Natural killer cell treated with Interleukin-12 subunit alpha and Interleukin-12 subunit beta and Interleukin-15 and Interleukin-18, amount 100 ng/mL, for 72 hours (primary cell): ENCODE data around the gene MFSD6. TPM values are rescaled to one million over a fixed set of nuclear protein-coding genes. Genes with fewer than 3 reads are reported as not detected.

Experiments used
- ATAC-seq, 2 donors: fragments of 150-1000 bp; cut with Tn5 transposase in 1 of 2; sonication (Bioruptor Pico), chemical (Tn5 transposase) in 1 of 2; 2 replicates each; pipeline ENCODE4 v1.10.0; 2021
- DNase-seq: peaks from one replicate; pipeline ENCODE4 v3.0.0; 2022; ENCODE audit warnings: low spot score
- H3K27ac Mint-ChIP-seq, 2 donors: 1 replicate in 1 of 2; 2 replicates in 1 of 2; pipeline ENCODE4 v1.8.0; 2022; ENCODE audit warnings: mixed read lengths in 2 of 2, mild to moderate bottlenecking in 1 of 2, moderate library complexity in 1 of 2
- H3K27me3 Mint-ChIP-seq, 2 donors: 1 replicate in 1 of 2; 2 replicates in 1 of 2; pipeline ENCODE4 v1.8.0; 2022; ENCODE audit warnings: mixed read lengths in 2 of 2
- H3K36me3 Mint-ChIP-seq: one replicate; pipeline ENCODE4 v1.8.0; 2022; ENCODE audit warnings: mixed read lengths
- H3K4me1 Mint-ChIP-seq, 2 donors: 1 replicate in 1 of 2; 2 replicates in 1 of 2; pipeline ENCODE4 v1.8.0; 2022; ENCODE audit warnings: low read depth in 2 of 2, mixed read lengths in 2 of 2, mild to moderate bottlenecking in 1 of 2
- H3K4me3 Mint-ChIP-seq: one replicate; pipeline ENCODE4 v1.8.0; 2022; ENCODE audit warnings: mixed read lengths
- H3K9me3 Mint-ChIP-seq: 2 replicates; pipeline ENCODE4 v1.8.0; 2022; ENCODE audit warnings: mixed read lengths
- total RNA-seq, 2 donors: library from RNA; stranded (reverse); gene quantifications; one replicate each; pipeline ENCODE4 v1.2.3, GENCODE V29; 2022

MFSD6 gene
- total RNA-seq, 2 donors from 2014 or later = 44.9 to 48.1 TPM

GRCh38 chr2:190513877-190514276 is 105.7 kb downstream of the MFSD6 start:
- Mint-ChIP-seq H3K27ac (peak overlapping the region; percentile 74 to 85), H3K27me3 (no peaks in the 10 kb centered on the region), H3K36me3 (peaks cover 4% of the 10 kb centered on the region), H3K4me1 (peaks cover 21 to 25% of the 10 kb centered on the region in 2 donors), H3K4me3 (no peak overlapping the region), H3K9me3 (no peaks in the 10 kb centered on the region)
- ATAC-seq (no peak), DNase-seq (no peak)

DNA sequence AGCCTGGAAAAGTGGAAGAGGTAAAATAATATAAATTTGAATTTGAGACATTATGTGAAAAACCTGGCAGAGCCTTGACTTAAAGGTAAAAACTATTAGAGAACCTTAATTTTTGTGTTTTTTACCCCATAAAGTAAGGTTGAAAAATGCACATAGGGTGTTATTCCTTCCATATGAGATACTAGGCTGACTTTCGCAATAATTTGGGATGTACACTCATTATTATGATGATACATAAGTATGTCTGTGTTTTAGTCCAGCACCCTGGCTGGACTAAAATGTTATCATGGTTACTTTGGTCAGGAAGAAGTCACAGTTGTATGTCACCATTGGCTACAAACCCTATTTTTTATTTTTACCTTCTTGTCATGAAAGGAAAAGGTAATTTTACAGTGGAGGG is 106.5 kb downstream of the MFSD6 start:
- Mint-ChIP-seq H3K27ac (peak overlapping the region; percentile 74 to 85), H3K4me3 (peak overlapping the region; percentile 55)

DNA sequence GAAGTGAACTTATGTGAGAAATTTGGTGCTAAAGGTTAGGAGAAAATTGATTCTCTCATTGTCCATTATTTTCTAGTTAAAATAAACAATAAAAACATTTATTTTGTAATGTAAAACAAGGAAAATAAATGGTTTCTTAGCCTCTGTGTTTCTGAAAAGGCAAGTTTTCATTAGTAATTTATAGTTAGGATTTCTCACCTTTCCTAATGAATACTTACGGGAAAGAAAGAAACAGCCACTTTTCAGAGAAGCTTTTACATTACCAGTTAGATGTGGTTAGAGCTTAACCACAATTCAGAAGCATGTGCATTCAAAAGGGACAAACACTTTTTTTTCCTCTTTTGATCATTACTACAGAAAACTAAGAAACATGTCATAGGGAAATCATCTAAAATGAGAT is 107.5 kb downstream of the MFSD6 start:
- ATAC-seq (peak in 1 of 2 donors; percentile 55), DNase-seq (no peak)
- H3K9me3 Mint-ChIP-seq = no peaks in the 10 kb centered on the region
- no peaks in the 10 kb centered on the region for H3K27me3 Mint-ChIP-seq
- peak overlapping the region; percentile 55 for H3K4me3 Mint-ChIP-seq
- H3K36me3 Mint-ChIP-seq = peaks cover 5% of the 10 kb centered on the region
- H3K4me1 Mint-ChIP-seq = peaks cover 28 to 32% of the 10 kb centered on the region in 2 donors
- H3K27ac Mint-ChIP-seq = peak overlapping the region; percentile 74 to 85

More for the DNA sequence above, 106.5 kb downstream of the MFSD6 start:
- H3K27me3 Mint-ChIP-seq = no peaks in the 10 kb centered on the region
- peaks cover 21 to 25% of the 10 kb centered on the region in 2 donors for H3K4me1 Mint-ChIP-seq
- no peaks in the 10 kb centered on the region for H3K9me3 Mint-ChIP-seq
- DNase-seq (no peak), ATAC-seq (no peak)
- peaks cover 4% of the 10 kb centered on the region for H3K36me3 Mint-ChIP-seq

DNA sequence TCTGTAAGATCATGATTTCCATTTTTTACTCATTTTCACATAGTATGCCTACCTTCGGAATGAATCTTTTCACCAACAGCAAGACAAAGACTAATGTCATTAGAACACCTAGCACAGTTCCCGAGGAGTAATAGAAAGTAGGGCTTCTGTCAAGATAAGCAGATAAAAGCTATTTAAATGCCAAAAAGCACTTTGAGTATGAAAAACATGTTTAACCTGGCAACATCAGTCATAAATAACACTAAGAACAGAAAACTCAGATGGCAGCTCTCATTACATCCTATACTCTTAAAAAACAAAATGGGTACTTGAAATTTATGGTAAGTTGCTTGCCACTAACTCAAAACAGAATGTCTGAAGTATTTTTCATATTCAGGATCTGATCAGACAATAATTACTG is 109.3 kb downstream of the MFSD6 start:
- H3K27ac Mint-ChIP-seq = no peak overlapping the region
- no peaks in the 10 kb centered on the region for H3K27me3 Mint-ChIP-seq
- peaks cover 39 to 44% of the 10 kb centered on the region in 2 donors for H3K4me1 Mint-ChIP-seq
- H3K9me3 Mint-ChIP-seq = peaks cover 3% of the 10 kb centered on the region
- ATAC-seq = no peak
- DNase-seq = no peak
- peaks cover 18% of the 10 kb centered on the region for H3K36me3 Mint-ChIP-seq
- no peak overlapping the region for H3K4me3 Mint-ChIP-seq

DNA sequence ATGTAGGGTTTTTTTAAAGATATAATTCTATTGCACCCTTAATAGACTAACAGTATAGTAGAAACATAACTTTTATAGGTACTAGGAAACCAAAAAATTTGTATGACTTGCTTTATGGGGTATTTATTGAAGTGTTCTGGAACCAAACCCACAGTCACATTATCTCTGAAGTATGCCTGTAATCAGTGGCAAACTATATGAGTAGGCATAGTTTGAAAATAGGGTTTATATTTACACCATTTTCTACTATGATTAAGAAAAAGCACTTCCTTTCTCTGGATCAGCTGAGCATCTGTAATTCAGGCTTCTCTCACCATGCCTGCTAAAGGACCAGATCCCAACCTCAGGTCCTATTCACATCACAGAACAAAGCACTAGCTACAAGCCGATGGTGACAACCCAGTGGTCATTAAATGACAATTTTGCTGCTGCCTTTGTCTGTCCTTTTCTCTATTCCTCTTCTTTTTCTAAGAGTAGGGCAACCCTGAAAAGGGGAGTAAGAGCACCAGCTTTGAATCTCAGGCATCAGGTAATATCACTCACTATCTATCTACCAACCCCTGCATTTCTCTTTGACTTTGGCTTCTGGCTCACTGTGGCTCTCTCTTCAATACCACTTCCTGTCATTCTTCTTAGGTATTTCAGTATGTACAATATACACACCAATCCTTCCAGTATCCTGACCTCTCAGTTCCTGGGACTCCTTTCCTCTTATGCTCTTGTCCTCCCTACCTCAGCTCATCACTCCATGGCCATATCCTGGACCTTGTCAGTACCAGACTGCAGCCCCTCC is 112.0 kb downstream of the MFSD6 start:
- Mint-ChIP-seq H3K4me1 (peaks cover 29 to 37% of the 10 kb centered on the region in 2 donors), H3K36me3 (peaks cover 14% of the 10 kb centered on the region), H3K27ac (peak overlapping the region; percentile 28 to 31), H3K9me3 (peaks cover 3% of the 10 kb centered on the region), H3K27me3 (no peaks in the 10 kb centered on the region), H3K4me3 (peak overlapping the region; percentile 57)
- DNase-seq (no peak), ATAC-seq (peak; percentile 53 to 66)

GRCh38 chr2:190524928-190525327 is 116.8 kb downstream of the MFSD6 start:
- Mint-ChIP-seq H3K4me1 (peaks cover 49 to 54% of the 10 kb centered on the region in 2 donors), H3K36me3 (peaks cover 14% of the 10 kb centered on the region), H3K9me3 (peaks cover 7% of the 10 kb centered on the region), H3K4me3 (no peak overlapping the region), H3K27ac (peak overlapping the region in 1 of 2 donors; percentile 4), H3K27me3 (no peaks in the 10 kb centered on the region)
- no peak for DNase-seq
- peak in 1 of 2 donors; percentile 45 for ATAC-seq

- peak overlapping the region; percentile 52 to 70 for H3K27ac Mint-ChIP-seq
Measured at GRCh38 chr2:190526105-190526750, 118.1 kb downstream of the MFSD6 start.

GRCh38 chr2:190527214-190527613 is 119.1 kb downstream of the MFSD6 start:
- no peak overlapping the region for H3K4me3 Mint-ChIP-seq
- DNase-seq = no peak
- H3K36me3 Mint-ChIP-seq = no peaks in the 10 kb centered on the region
- no peak overlapping the region for H3K27ac Mint-ChIP-seq
- ATAC-seq = no peak
- H3K4me1 Mint-ChIP-seq = peaks cover 38 to 46% of the 10 kb centered on the region in 2 donors
- no peaks in the 10 kb centered on the region for H3K27me3 Mint-ChIP-seq
- peaks cover 4% of the 10 kb centered on the region for H3K9me3 Mint-ChIP-seq

More at GRCh38 chr2:190526105-190526750, 118.1 kb downstream of the MFSD6 start:
- peaks cover 4% of the 10 kb centered on the region for H3K9me3 Mint-ChIP-seq
- no peak for DNase-seq
- peak; percentile 20 to 64 for ATAC-seq
- H3K4me1 Mint-ChIP-seq = peaks cover 44 to 49% of the 10 kb centered on the region in 2 donors
- peak overlapping the region; percentile 28 for H3K4me3 Mint-ChIP-seq
- H3K36me3 Mint-ChIP-seq = peaks cover 7% of the 10 kb centered on the region
- no peaks in the 10 kb centered on the region for H3K27me3 Mint-ChIP-seq

GRCh38 chr2:190527918-190528317 is 119.8 kb downstream of the MFSD6 start:
- no peaks in the 10 kb centered on the region for H3K27me3 Mint-ChIP-seq
- no peak for ATAC-seq

GRCh38 chr2:190528521-190529001 is 120.4 kb downstream of the MFSD6 start:
- Mint-ChIP-seq H3K4me1 (peaks cover 43 to 60% of the 10 kb centered on the region in 2 donors), H3K9me3 (peaks cover 4% of the 10 kb centered on the region), H3K27me3 (no peaks in the 10 kb centered on the region), H3K4me3 (no peak overlapping the region), H3K36me3 (no peaks in the 10 kb centered on the region), H3K27ac (peak overlapping the region in 1 of 2 donors; percentile 70)
- no peak for ATAC-seq
- no peak for DNase-seq

More at GRCh38 chr2:190527918-190528317, 119.8 kb downstream of the MFSD6 start:
- Mint-ChIP-seq H3K9me3 (peaks cover 4% of the 10 kb centered on the region), H3K36me3 (no peaks in the 10 kb centered on the region), H3K4me3 (no peak overlapping the region), H3K4me1 (peaks cover 38 to 53% of the 10 kb centered on the region in 2 donors), H3K27ac (peak overlapping the region in 1 of 2 donors; percentile 70)
- no peak for DNase-seq

DNA sequence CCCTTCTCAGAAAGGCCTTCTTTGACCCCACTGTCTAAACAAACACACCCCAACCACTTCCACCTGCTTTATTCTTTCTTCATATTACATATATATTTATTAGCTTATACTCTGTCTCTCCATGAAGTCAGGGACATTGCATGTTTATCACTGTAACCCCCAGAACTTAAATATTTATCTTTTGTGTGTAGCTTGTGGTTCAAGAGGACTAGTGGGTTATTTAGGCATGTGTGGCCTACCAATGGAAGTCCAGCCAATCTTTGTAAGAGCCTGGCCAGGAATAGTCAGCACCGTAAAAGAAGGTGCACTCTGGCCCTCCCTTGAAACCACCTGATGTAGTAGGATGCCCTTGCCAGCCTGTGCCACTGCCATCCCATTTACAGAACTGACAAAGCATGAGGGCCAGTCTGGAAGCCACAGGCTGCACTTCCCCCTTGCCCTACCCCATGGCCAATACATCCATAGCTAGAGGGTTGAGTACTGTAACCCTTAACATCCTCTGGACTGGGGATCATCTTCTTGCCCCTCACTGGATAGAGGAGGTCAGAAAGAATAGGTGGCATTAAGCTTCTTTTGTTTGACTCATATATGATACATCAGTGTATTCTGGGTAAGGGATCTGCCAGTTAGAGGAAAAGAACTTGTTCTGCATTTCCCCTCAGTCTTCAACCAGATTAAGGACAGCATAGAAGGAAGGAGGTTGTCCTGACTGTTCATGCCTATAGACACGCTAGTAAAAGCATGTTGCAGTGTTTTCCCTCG is 121.5 kb downstream of the MFSD6 start:
- peaks cover 48 to 62% of the 10 kb centered on the region in 2 donors for H3K4me1 Mint-ChIP-seq
- DNase-seq = no peak
- H3K9me3 Mint-ChIP-seq = peaks cover 4% of the 10 kb centered on the region
- H3K27me3 Mint-ChIP-seq = no peaks in the 10 kb centered on the region
- peak overlapping the region; percentile 21 to 70 for H3K27ac Mint-ChIP-seq
- no peaks in the 10 kb centered on the region for H3K36me3 Mint-ChIP-seq
- peak overlapping the region; percentile 4 for H3K4me3 Mint-ChIP-seq
- ATAC-seq = no peak

DNA sequence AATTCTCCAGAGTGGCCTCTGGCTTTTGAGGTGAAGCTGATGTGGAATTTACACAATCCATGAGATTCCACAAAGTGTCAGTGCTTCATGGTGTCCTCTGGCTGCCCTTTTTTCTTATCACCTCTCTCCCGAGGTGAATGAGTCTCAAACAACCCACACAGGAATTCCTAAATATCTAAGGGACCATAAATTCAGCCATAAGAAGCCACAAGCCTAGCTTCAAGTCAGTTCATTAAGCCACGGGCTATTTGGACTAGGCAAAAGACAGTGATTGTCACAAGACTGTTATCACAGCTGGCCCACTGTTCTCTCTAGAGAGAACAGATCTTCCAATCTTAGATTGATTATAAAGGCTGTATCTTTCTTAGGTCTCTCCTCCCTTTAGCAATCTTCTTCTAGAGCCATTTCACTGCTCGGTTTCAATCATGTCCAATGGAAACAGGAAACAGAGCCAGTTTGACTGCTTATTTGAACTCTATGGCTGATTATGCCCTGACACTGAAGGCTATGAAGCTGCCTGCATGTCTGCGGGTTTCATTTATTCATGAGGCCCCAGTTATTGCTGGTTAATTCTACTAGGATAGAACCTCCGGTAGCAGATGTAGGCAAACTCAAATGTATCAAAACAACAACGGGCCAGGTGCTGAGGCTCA is 122.2 kb downstream of the MFSD6 start:
- ATAC-seq = no peak
- H3K4me3 Mint-ChIP-seq = peak overlapping the region; percentile 4
- H3K4me1 Mint-ChIP-seq = peaks cover 47 to 59% of the 10 kb centered on the region in 2 donors
- H3K27ac Mint-ChIP-seq = peak overlapping the region; percentile 33 to 70
- no peaks in the 10 kb centered on the region for H3K27me3 Mint-ChIP-seq
- no peak for DNase-seq
- H3K36me3 Mint-ChIP-seq = no peaks in the 10 kb centered on the region
- peaks cover 4% of the 10 kb centered on the region for H3K9me3 Mint-ChIP-seq

DNA sequence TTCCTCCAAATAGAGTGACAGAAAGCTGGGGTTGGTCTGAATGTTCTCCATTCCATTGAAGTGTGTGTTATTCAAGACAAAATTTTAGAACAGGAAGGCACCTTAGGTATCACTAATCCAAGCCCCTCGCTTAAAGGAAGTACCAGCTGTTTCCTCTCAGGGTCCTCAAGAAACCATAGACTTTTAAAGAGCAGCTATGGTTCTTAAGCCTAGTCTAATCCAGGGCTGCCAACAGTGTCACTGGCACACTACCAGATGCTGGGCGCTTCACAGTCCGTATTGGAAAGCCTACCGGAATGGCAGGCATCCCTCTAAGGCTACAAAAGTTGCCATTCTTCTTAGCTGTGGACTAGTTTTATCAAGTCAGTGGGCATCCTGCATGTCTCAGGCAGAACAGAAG is 124.4 kb downstream of the MFSD6 start:
- peak overlapping the region; percentile 99 to 100 for H3K27ac Mint-ChIP-seq
- H3K4me1 Mint-ChIP-seq = peaks cover 48 to 59% of the 10 kb centered on the region in 2 donors
- peak overlapping the region; percentile 98 for H3K4me3 Mint-ChIP-seq
- H3K9me3 Mint-ChIP-seq = peaks cover 13% of the 10 kb centered on the region
- no peaks in the 10 kb centered on the region for H3K27me3 Mint-ChIP-seq
- no peak for ATAC-seq
- DNase-seq = no peak
- H3K36me3 Mint-ChIP-seq = peaks cover 12% of the 10 kb centered on the region
